C4-2B (cell line): ENCODE data around the gene ITGB2.

Experiments used
- H3K27ac ChIP-seq: fragments of 450-650 bp; 2 replicates; pipeline ENCODE4 v1.5.1; 2017
- CTCF ChIP-seq: fragments of 450-650 bp; conservative IDR thresholded peaks from 2 replicates; pipeline ENCODE4 v1.5.1; 2017; ENCODE audit warnings: mild to moderate bottlenecking
- ZFX ChIP-seq: fragments of 450-650 bp; IDR thresholded peaks from 2 replicates; pipeline ENCODE4 v1.6.1; 2017

Gene ITGB2

GRCh38 chr21:44866780-44867179 lies 53.9 kb downstream of the ITGB2 start:
- TF ChIP-seq CTCF (no peak), ZFX (no peak)
- peak overlapping the region; percentile 17; the same call in 1 of the 2 replicates for H3K27ac ChIP-seq

DNA sequence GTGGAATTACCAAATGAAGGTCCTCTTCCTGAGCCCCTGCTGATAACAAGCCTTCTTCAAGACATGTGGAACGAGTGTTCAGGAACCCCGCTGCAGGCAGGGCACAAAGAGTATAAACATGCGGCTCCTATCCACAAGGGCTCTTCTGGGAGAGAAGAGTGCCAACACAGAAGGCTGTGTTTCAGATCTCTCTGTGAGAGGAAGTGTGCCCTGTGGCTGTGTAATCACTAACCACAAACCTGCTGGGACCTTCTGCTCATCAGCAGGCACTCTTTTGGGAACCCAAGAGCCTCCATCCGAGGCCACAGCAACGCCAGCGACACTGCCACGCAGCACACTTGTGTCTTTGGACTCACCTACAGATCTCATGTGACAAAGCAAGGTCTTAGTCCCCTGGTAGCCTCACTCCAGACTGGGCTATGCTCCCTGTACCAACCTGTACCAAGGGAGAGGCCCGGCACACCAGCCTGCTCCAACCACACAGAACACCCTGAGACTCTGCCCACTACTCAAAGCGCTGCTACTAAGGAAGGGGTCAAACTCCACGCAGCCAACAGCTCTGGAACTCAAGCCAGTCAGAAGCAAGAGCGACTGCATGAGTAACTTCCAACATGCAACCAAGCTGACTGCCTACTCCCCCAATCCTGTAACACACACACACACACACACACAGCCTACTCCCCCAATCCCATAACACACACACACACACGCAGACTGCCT lies 55.0 kb downstream of the ITGB2 start:
- H3K27ac ChIP-seq, result no peak overlapping the region

GRCh38 chr21:44862869-44863685 lies 57.6 kb downstream of the ITGB2 start:
- no peak for TF ChIP-seq CTCF
- TF ChIP-seq ZFX, result no peak
- no peak overlapping the region for H3K27ac ChIP-seq

More for the DNA sequence above, 55.0 kb downstream of the ITGB2 start:
- TF ChIP-seq CTCF (no peak), ZFX (no peak)

DNA sequence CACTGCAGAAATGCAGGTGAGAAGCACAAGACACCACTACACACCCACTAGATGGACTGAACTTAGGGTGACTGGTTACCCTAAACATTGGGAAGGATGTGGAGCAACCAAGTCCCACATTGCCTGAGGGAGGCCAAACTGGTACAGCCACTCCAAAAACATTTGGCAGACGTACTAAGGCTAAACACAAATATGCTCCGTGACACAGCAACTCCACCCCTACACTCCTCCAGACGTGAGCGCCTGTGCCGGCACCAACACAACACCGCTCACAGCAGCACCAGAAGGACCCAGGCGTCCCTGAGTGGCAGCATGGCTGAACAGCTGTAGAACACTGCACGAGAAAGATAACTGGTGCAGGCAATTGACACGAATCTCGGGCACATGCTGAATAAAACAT lies 61.9 kb downstream of the ITGB2 start:
- TF ChIP-seq CTCF (no peak), ZFX (no peak)
- H3K27ac ChIP-seq, result peak overlapping the region; percentile 48

GRCh38 chr21:44858291-44858690 lies 62.4 kb downstream of the ITGB2 start:
- peak overlapping the region; percentile 48 for H3K27ac ChIP-seq

GRCh38 chr21:44857127-44857892 lies 63.4 kb downstream of the ITGB2 start:
- H3K27ac ChIP-seq, result no peak overlapping the region
- no peak for TF ChIP-seq ZFX
- no peak for TF ChIP-seq CTCF

More at GRCh38 chr21:44858291-44858690, 62.4 kb downstream of the ITGB2 start:
- no peak for TF ChIP-seq ZFX
- TF ChIP-seq CTCF, result no peak

DNA sequence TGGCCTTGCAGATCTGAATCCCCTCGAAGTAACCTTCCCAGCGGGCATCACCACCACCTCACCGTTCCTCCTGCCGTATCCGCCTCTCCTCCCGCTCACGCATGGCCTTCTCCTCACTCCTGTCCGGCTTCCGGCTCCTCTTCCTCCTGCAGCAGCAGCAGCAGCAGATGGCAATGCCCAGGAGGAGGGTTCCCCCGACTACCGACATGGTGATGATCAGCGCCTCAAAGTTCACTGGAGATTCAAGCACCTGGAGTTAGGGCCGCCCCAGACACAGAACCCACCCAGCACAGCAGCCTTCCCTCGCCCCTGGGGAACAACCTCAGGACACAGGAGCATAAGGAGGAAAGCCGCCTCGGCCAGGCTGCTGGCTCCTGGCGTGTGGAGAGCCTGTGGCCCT lies 64.6 kb downstream of the ITGB2 start:
- TF ChIP-seq ZFX (no peak), CTCF (no peak)
- no peak overlapping the region for H3K27ac ChIP-seq
